ENCODE data around the gene ARGLU1. TPM values are rescaled to one million over a fixed set of nuclear protein-coding genes. Genes with fewer than 3 reads are reported as not detected.

Gene ARGLU1
- total RNA-seq, 1 experiment from 2014 or later = 96.9 TPM

DNA sequence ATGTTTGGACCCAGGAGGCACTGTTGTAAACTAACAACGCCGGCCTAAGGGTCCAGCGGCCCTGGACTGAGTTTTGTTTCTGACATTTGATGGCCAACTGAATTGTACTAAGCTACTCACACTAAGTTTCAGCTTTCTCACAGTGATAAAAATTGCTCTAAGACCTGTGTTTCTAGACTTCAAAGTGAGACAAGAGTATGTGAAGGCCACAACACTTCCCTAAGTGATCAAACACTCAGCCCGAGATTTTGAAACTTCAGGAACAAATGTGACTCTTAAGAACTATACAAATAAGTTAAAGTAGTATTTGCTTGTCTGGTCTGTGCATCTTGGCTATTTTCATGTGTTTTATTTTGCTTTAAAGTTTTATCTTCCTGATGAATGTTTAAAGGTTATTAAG lies 62.6 kb downstream of the ARGLU1 start:
- H2BK120ac ChIP-seq (ENCODE audit: low read depth, low read length, poor library complexity, severe bottlenecking) = no peak overlapping the region
- peaks cover 14 to 18% of the 10 kb centered on the region in 2 experiments for H3K4me1 Mint-ChIP-seq
- no peak overlapping the region for H3K4me2 ChIP-seq (ENCODE audit: insufficient read depth, insufficient read length, low read length)
- no peak overlapping the region for H4K5ac ChIP-seq (ENCODE audit: insufficient read length, low read depth, low read length)
- H3K9ac ChIP-seq (ENCODE audit: extremely low read depth, insufficient read length, low read length) = no peak overlapping the region
- H2BK20ac ChIP-seq (ENCODE audit: low read depth, low read length, poor library complexity, severe bottlenecking) = no peak overlapping the region
- H2BK15ac ChIP-seq (ENCODE audit: low read depth, low read length) = no peak overlapping the region
- no peak overlapping the region for H4K8ac ChIP-seq (replicated peaks; ENCODE audit: insufficient read length, low read depth, low read length)
- H3K36me3 Mint-ChIP-seq (ENCODE audit: insufficient read depth in 1 of 3, low read depth in 3 of 3) = peaks cover 0 to 4% (median 3%) of the 10 kb centered on the region in 3 experiments; a peak in 4 of 7 replicates
- no peak overlapping the region for H3K4me3 Mint-ChIP-seq
- H3T11ph ChIP-seq (ENCODE audit: low read length) = no peak overlapping the region
- H2AK5ac ChIP-seq (ENCODE audit: insufficient read length, low read length) = no peak overlapping the region
- no peaks in the 10 kb centered on the region for H3K79me1 ChIP-seq (ENCODE audit: insufficient read depth, low read depth, low read length, poor library complexity, severe bottlenecking)
- no peak overlapping the region for H2AFZ ChIP-seq (ENCODE audit: low read length)
- H3K27me3 ChIP-seq (ENCODE audit: insufficient read depth, low read length) = no peaks in the 10 kb centered on the region
- H3K18ac ChIP-seq (ENCODE audit: insufficient read length, low read depth, low read length) = no peak overlapping the region
- no peak overlapping the region for H3K23ac ChIP-seq (ENCODE audit: insufficient read length, low read depth, low read length)
- 0 out of 7 replicates have a peak overlapping the region, but pooled peaks of 1 of the 3 experiments have one; percentile 45 for H3K27ac Mint-ChIP-seq
- H4K91ac ChIP-seq (ENCODE audit: insufficient read length, low read depth, low read length) = no peak overlapping the region
- no peak overlapping the region for H3K27ac ChIP-seq (ENCODE audit: insufficient read length, low read depth, low read length)
- H2BK5ac ChIP-seq (ENCODE audit: insufficient read length, low read length) = no peak overlapping the region
- H4K20me1 ChIP-seq (ENCODE audit: control insufficient read depth, insufficient read depth, insufficient read length) = no peaks in the 10 kb centered on the region
- no peaks in the 10 kb centered on the region for H3K9me3 Mint-ChIP-seq
- no peaks in the 10 kb centered on the region for H3K23me2 ChIP-seq (ENCODE audit: insufficient read length, low read depth, low read length, poor library complexity, severe bottlenecking)
- H3K27me3 Mint-ChIP-seq (ENCODE audit: low read depth) = no peaks in the 10 kb centered on the region
- H3K14ac ChIP-seq (ENCODE audit: insufficient read depth, low read length) = no peak overlapping the region
- no peak for DNase-seq
- no peak overlapping the region for H3K56ac ChIP-seq (ENCODE audit: insufficient read length, low read depth, low read length)
- peaks cover 3% of the 10 kb centered on the region; the same call in 1 of the 2 replicates for H3K4me1 ChIP-seq (ENCODE audit: insufficient read depth, low read length)
- TF ChIP-seq, protein P1, sequence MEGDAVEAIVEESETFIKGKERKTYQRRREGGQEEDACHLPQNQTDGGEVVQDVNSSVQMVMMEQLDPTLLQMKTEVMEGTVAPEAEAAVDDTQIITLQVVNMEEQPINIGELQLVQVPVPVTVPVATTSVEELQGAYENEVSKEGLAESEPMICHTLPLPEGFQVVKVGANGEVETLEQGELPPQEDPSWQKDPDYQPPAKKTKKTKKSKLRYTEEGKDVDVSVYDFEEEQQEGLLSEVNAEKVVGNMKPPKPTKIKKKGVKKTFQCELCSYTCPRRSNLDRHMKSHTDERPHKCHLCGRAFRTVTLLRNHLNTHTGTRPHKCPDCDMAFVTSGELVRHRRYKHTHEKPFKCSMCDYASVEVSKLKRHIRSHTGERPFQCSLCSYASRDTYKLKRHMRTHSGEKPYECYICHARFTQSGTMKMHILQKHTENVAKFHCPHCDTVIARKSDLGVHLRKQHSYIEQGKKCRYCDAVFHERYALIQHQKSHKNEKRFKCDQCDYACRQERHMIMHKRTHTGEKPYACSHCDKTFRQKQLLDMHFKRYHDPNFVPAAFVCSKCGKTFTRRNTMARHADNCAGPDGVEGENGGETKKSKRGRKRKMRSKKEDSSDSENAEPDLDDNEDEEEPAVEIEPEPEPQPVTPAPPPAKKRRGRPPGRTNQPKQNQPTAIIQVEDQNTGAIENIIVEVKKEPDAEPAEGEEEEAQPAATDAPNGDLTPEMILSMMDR (conservative IDR thresholded peaks at IDR 0.05) = no peak
- H3K79me2 ChIP-seq (ENCODE audit: insufficient read depth, low read length) = no peaks in the 10 kb centered on the region
- no peak overlapping the region for H3K4ac ChIP-seq (ENCODE audit: low read depth, low read length)
- no peaks in the 10 kb centered on the region for H3K9me3 ChIP-seq (ENCODE audit: control insufficient read depth, low read depth, low read length)
- no peak overlapping the region for H2BK12ac ChIP-seq (ENCODE audit: insufficient read length, low read depth, low read length)
- no CpG with 5 or more reads among the region's 4 CpGs for WGBS (ENCODE audit: extremely low coverage, insufficient read length, low lambda C conversion rate)
